SJSA1 (cell line): ENCODE data around the gene TEX53. TPM values are rescaled to one million over a fixed set of nuclear protein-coding genes. Genes with fewer than 3 reads are reported as not detected.

Experiments
- DNase-seq, 2 experiments: peaks; one replicate each; pipeline ENCODE4 v3.0.0-alpha.2; 2015 to 2020; ENCODE audit warnings: low spot score in 2 of 2, low read depth in 1 of 2
- H3K27ac ChIP-seq: fragments of 250-450 bp; sonication (Bioruptor Pico); 2 replicates; pipeline ENCODE4 v1.5.1; 2020; ENCODE audit warnings: mild to moderate bottlenecking, moderate library complexity
- H3K27me3 ChIP-seq: fragments of 250-450 bp; sonication (Bioruptor Pico); replicated peaks from 2 replicates; pipeline ENCODE4 v1.5.1; 2020; ENCODE audit warnings: mild to moderate bottlenecking, moderate library complexity
- H3K36me3 ChIP-seq: fragments of 250-450 bp; sonication (Bioruptor Pico); 2 replicates; pipeline ENCODE4 v1.5.1; 2020; ENCODE audit warnings: mild to moderate bottlenecking
- H3K4me1 ChIP-seq: fragments of 250-450 bp; sonication (Bioruptor Pico); replicated peaks from 2 replicates; pipeline ENCODE4 v1.6.1; 2021; ENCODE audit warnings: mild to moderate bottlenecking
- H3K4me3 ChIP-seq: fragments of 250-450 bp; sonication (Bioruptor Pico); 2 replicates; pipeline ENCODE4 v1.5.1; 2020; ENCODE audit warnings: mild to moderate bottlenecking
- H3K9me3 ChIP-seq: fragments of 250-450 bp; sonication (Bioruptor Pico); replicated peaks from 2 replicates; pipeline ENCODE4 v1.5.1; 2020; ENCODE audit warnings: mild to moderate bottlenecking
- total RNA-seq: library from RNA; depleted of rRNA; stranded (reverse); fragments of >200 nt; shearing (Covaris generic); gene quantifications from 2 replicates; pipeline ENCODE4 v1.2.3, GENCODE V29; 2014

The TEX53 gene
- total RNA-seq, 1 experiment from 2014 or later, result not detected

GRCh38 chr9:114674076-114674797, 16.6 kb upstream of the TEX53 start:
- H3K4me1 ChIP-seq, result peaks cover 31% of the 10 kb centered on the region
- H3K27me3 ChIP-seq, result no peaks in the 10 kb centered on the region
- no peak overlapping the region for H3K4me3 ChIP-seq
- DNase-seq, result no peak
- no peak overlapping the region for H3K27ac ChIP-seq
- no peaks in the 10 kb centered on the region for H3K9me3 ChIP-seq
- no peaks in the 10 kb centered on the region for H3K36me3 ChIP-seq

- Histone ChIP-seq H3K4me3 (no peak overlapping the region), H3K36me3 (no peaks in the 10 kb centered on the region), H3K27ac (no peak overlapping the region), H3K9me3 (no peaks in the 10 kb centered on the region), H3K4me1 (peaks cover 7% of the 10 kb centered on the region), H3K27me3 (no peaks in the 10 kb centered on the region)
- DNase-seq, result no peak
Measured at GRCh38 chr9:114671605-114672004, 14.0 kb upstream of the TEX53 start.

GRCh38 chr9:114669961-114670360, 12.4 kb upstream of the TEX53 start:
- Histone ChIP-seq H3K4me3 (no peak overlapping the region), H3K4me1 (peaks cover 1% of the 10 kb centered on the region; the same call in 1 of the 2 replicates), H3K27me3 (no peaks in the 10 kb centered on the region), H3K9me3 (no peaks in the 10 kb centered on the region), H3K36me3 (no peaks in the 10 kb centered on the region), H3K27ac (no peak overlapping the region)
- no peak for DNase-seq

GRCh38 chr9:114668146-114668545, 10.5 kb upstream of the TEX53 start:
- Histone ChIP-seq H3K4me1 (no peaks in the 10 kb centered on the region), H3K9me3 (no peaks in the 10 kb centered on the region), H3K27ac (no peak overlapping the region), H3K27me3 (peaks cover 4% of the 10 kb centered on the region; the same call in 1 of the 2 replicates), H3K4me3 (no peak overlapping the region), H3K36me3 (no peaks in the 10 kb centered on the region)
- no peak for DNase-seq

GRCh38 chr9:114666851-114667250, 9.2 kb upstream of the TEX53 start:
- peaks cover 4% of the 10 kb centered on the region; the same call in 1 of the 2 replicates for H3K27me3 ChIP-seq
- H3K9me3 ChIP-seq, result no peaks in the 10 kb centered on the region
- DNase-seq, result no peak
- no peak overlapping the region for H3K4me3 ChIP-seq
- H3K27ac ChIP-seq, result no peak overlapping the region
- H3K4me1 ChIP-seq, result no peaks in the 10 kb centered on the region
- H3K36me3 ChIP-seq, result no peaks in the 10 kb centered on the region

- no peaks in the 10 kb centered on the region for H3K4me1 ChIP-seq
- no peaks in the 10 kb centered on the region for H3K36me3 ChIP-seq
- H3K27ac ChIP-seq, result no peak overlapping the region
- H3K9me3 ChIP-seq, result no peaks in the 10 kb centered on the region
- DNase-seq, result no peak
- peaks cover 4% of the 10 kb centered on the region; the same call in 1 of the 2 replicates for H3K27me3 ChIP-seq
- H3K4me3 ChIP-seq, result no peak overlapping the region
Measured at GRCh38 chr9:114666401-114666800, 8.8 kb upstream of the TEX53 start.

GRCh38 chr9:114664181-114664580, 6.6 kb upstream of the TEX53 start:
- Histone ChIP-seq H3K36me3 (no peaks in the 10 kb centered on the region), H3K4me3 (no peak overlapping the region), H3K9me3 (no peaks in the 10 kb centered on the region), H3K27me3 (peaks cover 4% of the 10 kb centered on the region; the same call in 1 of the 2 replicates), H3K4me1 (no peaks in the 10 kb centered on the region), H3K27ac (no peak overlapping the region)
- DNase-seq, result no peak

GRCh38 chr9:114662081-114662989, 4.7 kb upstream of the TEX53 start:
- Histone ChIP-seq H3K4me1 (no peaks in the 10 kb centered on the region), H3K9me3 (no peaks in the 10 kb centered on the region), H3K27ac (no peak overlapping the region), H3K36me3 (no peaks in the 10 kb centered on the region), H3K4me3 (no peak overlapping the region), H3K27me3 (peaks cover 4% of the 10 kb centered on the region; the same call in 1 of the 2 replicates)
- peak; percentile 40 to 53 for DNase-seq

- H3K9me3 ChIP-seq, result no peaks in the 10 kb centered on the region
- H3K4me3 ChIP-seq, result no peak overlapping the region
- DNase-seq, result no peak
- H3K36me3 ChIP-seq, result no peaks in the 10 kb centered on the region
- H3K27me3 ChIP-seq, result no peaks in the 10 kb centered on the region
- H3K27ac ChIP-seq, result no peak overlapping the region
- H3K4me1 ChIP-seq, result no peaks in the 10 kb centered on the region
Measured at GRCh38 chr9:114656301-114656700, 1.3 kb downstream of the TEX53 start.

GRCh38 chr9:114655689-114656088, 1.9 kb downstream of the TEX53 start:
- no peaks in the 10 kb centered on the region for H3K36me3 ChIP-seq
- DNase-seq, result no peak
- H3K27me3 ChIP-seq, result no peaks in the 10 kb centered on the region
- no peak overlapping the region for H3K27ac ChIP-seq
- no peak overlapping the region for H3K4me3 ChIP-seq
- H3K4me1 ChIP-seq, result no peaks in the 10 kb centered on the region
- H3K9me3 ChIP-seq, result no peaks in the 10 kb centered on the region

- H3K4me1 ChIP-seq, result no peaks in the 10 kb centered on the region
- peak; percentile 72 to 78 for DNase-seq
- no peak overlapping the region for H3K27ac ChIP-seq
- H3K9me3 ChIP-seq, result no peaks in the 10 kb centered on the region
- H3K36me3 ChIP-seq, result no peaks in the 10 kb centered on the region
- H3K27me3 ChIP-seq, result no peaks in the 10 kb centered on the region
- H3K4me3 ChIP-seq, result no peak overlapping the region
Measured at GRCh38 chr9:114653556-114654159, 3.9 kb downstream of the TEX53 start.

- Histone ChIP-seq H3K4me1 (no peaks in the 10 kb centered on the region), H3K9me3 (no peaks in the 10 kb centered on the region), H3K4me3 (no peak overlapping the region), H3K27me3 (no peaks in the 10 kb centered on the region), H3K36me3 (no peaks in the 10 kb centered on the region), H3K27ac (no peak overlapping the region)
- no peak for DNase-seq
Measured at GRCh38 chr9:114652776-114653555, 4.6 kb downstream of the TEX53 start.

GRCh38 chr9:114643896-114644295, 13.7 kb downstream of the TEX53 start:
- Histone ChIP-seq H3K36me3 (0 out of 2 replicates have a peak, but pooled peaks cover 8% of the 10 kb centered on the region), H3K4me1 (no peaks in the 10 kb centered on the region), H3K4me3 (no peak overlapping the region), H3K27me3 (no peaks in the 10 kb centered on the region), H3K27ac (no peak overlapping the region), H3K9me3 (no peaks in the 10 kb centered on the region)
- no peak for DNase-seq
